GM12878 (cell line): ENCODE results near the gene CACTIN. TPM values are rescaled to one million over a fixed set of nuclear protein-coding genes. Genes with fewer than 3 reads are reported as not detected.

ENCODE experiments used
- ATAC-seq: fragments of 200-7000 bp; cut with Tn5 transposase; 3 replicates; pipeline ENCODE4 v1.9.1; 2020; ENCODE audit warnings: mild to moderate bottlenecking, moderate library complexity
- BruUV-seq: library from RNA; stranded (reverse); fragments of 400-500 nt; replicated peaks from 2 replicates; lab custom pipeline; 2021; lab: Mats Ljungman, UMichigan
- CTCF ChIA-PET: fragments of 300-600 bp; sonication (Branson Sonifier 250); formaldehyde crosslinking; extraction: SDS; loops from one replicate; lab custom pipeline; 2021; ENCODE audit warnings: inconsistent platforms; lab: Yijun Ruan, JAX
- POLR2A ChIA-PET: fragments of 350-600 bp; formaldehyde crosslinking; extraction: SDS; loops from one replicate; lab custom pipeline; 2021; ENCODE audit warnings: inconsistent platforms; lab: Charles Lee
- RAD21 ChIA-PET: fragments of 300-600 bp; sonication (Branson Sonifier 250); formaldehyde crosslinking; loops from one replicate; lab custom pipeline; 2023; ENCODE audit warnings: antibody characterized with exemption; ENCODE audit not compliant: unreplicated experiment; lab: Charles Lee
- SMC1A ChIA-PET: fragments of 300-600 bp; sonication (Branson Sonifier 250); formaldehyde crosslinking; loops from one replicate; lab custom pipeline; 2023; ENCODE audit not compliant: unreplicated experiment, uncharacterized antibody; lab: Charles Lee
- DNase-seq: peaks from one replicate; pipeline ENCODE4 v3.0.0-alpha.2; 2011; ENCODE audit warnings: low read depth, low spot score
- FAIRE-seq: peaks from 3 replicates; lab custom pipeline; 2011; peaks lifted over from hg19 to GRCh38; lab: Jason Lieb, UNC
- H2AFZ ChIP-seq: 2 replicates; pipeline ENCODE4 v1.6.0; 2011; ENCODE audit warnings: low read depth, low read length, control low read depth; ENCODE audit not compliant: control insufficient read depth
- H3K27ac ChIP-seq: 2 replicates; pipeline ENCODE4 v1.5.1; 2011; ENCODE audit warnings: control low read depth; ENCODE audit not compliant: control insufficient read depth, insufficient read depth
- H3K27me3 ChIP-seq, 2 experiments: replicated peaks in 1 of 2; 2 replicates each; pipeline versions ENCODE4 v1.6.0 to v1.6.1; 2011; ENCODE audit warnings: low read length in 1 of 2; ENCODE audit not compliant: control insufficient read depth in 2 of 2, insufficient read depth in 2 of 2
- H3K36me3 ChIP-seq, 2 experiments: 2 replicates each; pipeline ENCODE4 v1.5.1; 2011; ENCODE audit warnings: low read length in 1 of 2; ENCODE audit not compliant: control insufficient read depth in 2 of 2, insufficient read depth in 2 of 2
- H3K4me1 ChIP-seq: 2 replicates; pipeline ENCODE4 v1.6.1; 2011; ENCODE audit warnings: mild to moderate bottlenecking, low read length, moderate library complexity, mixed read lengths; ENCODE audit not compliant: control insufficient read depth, insufficient read depth
- H3K4me2 ChIP-seq: 2 replicates; pipeline ENCODE4 v1.6.0; 2011; ENCODE audit warnings: control low read depth; ENCODE audit not compliant: control insufficient read depth, insufficient read depth
- H3K4me3 ChIP-seq: fragments of 200-600 bp; sonication (generic); 2 replicates; pipeline ENCODE4 v1.5.1; 2016
- H3K79me2 ChIP-seq: 2 replicates; pipeline ENCODE4 v1.6.0; 2011; ENCODE audit warnings: low read length; ENCODE audit not compliant: control insufficient read depth, insufficient read depth
- H3K9ac ChIP-seq: 2 replicates; pipeline ENCODE4 v1.8.0; 2011; ENCODE audit warnings: low read length, control low read depth, mixed read lengths; ENCODE audit not compliant: control insufficient read depth, insufficient read depth
- H3K9me3 ChIP-seq: replicated peaks from 3 replicates; pipeline ENCODE4 v1.5.1; 2011; ENCODE audit warnings: mild to moderate bottlenecking, low read length; ENCODE audit not compliant: control insufficient read depth, insufficient read depth
- H4K20me1 ChIP-seq: 2 replicates; pipeline ENCODE4 v1.6.0; 2011; ENCODE audit not compliant: control insufficient read depth, insufficient read depth
- E2F8 ChIP-seq: fragments of 450-650 bp; IDR thresholded peaks from 2 replicates; pipeline ENCODE4 v1.6.1; 2018; ENCODE audit warnings: mild to moderate bottlenecking, low read depth, moderate library complexity; ENCODE audit not compliant: partially characterized antibody
- PAX8 ChIP-seq: fragments of 450-650 bp; IDR thresholded peaks from 2 replicates; pipeline ENCODE4 v1.6.1; 2017; ENCODE audit warnings: mild to moderate bottlenecking, moderate library complexity
- PBX3 ChIP-seq: IDR thresholded peaks from 2 replicates; pipeline ENCODE4 v1.6.1; 2011; ENCODE audit warnings: mild to moderate bottlenecking, low read depth, low read length, moderate library complexity; ENCODE audit not compliant: insufficient replicate concordance
- SIN3A ChIP-seq: IDR thresholded peaks from 2 replicates; pipeline ENCODE4 v1.6.1; 2012; ENCODE audit warnings: low read depth, low read length, improper control_type of control experiment
- SP1 ChIP-seq: IDR thresholded peaks from one replicate; pipeline ENCODE4 v1.6.1; 2011; ENCODE audit warnings: low read depth, low read length
- SREBF2 ChIP-seq: IDR thresholded peaks from 2 replicates; pipeline ENCODE4 v1.6.1; 2012; ENCODE audit warnings: mild to moderate bottlenecking, low read length
- TARDBP ChIP-seq: IDR thresholded peaks from 2 replicates; pipeline ENCODE4 v1.6.1; 2016; ENCODE audit warnings: borderline replicate concordance
- WGBS: methylation state at CpG from one replicate; pipeline ENCODE4 v1.1.6; 2016; ENCODE audit warnings: low lambda C conversion rate; ENCODE audit not compliant: insufficient replicate concordance, insufficient coverage; ENCODE audit errors: missing lambda C conversion rate; 5-methylcytosine and 5-hydroxymethylcytosine counted together
- in situ Hi-C: fragments of 300-500 bp; cut with MboI; formaldehyde crosslinking; loops from 9 replicates; pipeline ENCODE4 v1.14.3; 2018; ENCODE audit warnings: mixed read lengths
- intact Hi-C: fragments of 100-400 bp; cut with micrococcal nuclease; formaldehyde crosslinking; loops from one replicate; pipeline ENCODE4 v1.14.2; 2022; ENCODE audit not compliant: unreplicated experiment
- polyA plus RNA-seq, 11 experiments: library from polyadenylated mRNA; depleted of rRNA in 4 of 11; unstranded in 6 of 11; stranded (reverse) in 5 of 11; fragments of >200 nt; fragmentation: Nextera tagmentation in 4 of 11; fragmentation: Illumina TruSeq in 1 of 11; extraction: Ambion mirVana in 4 of 11; extraction: Trizol in 1 of 11; gene quantifications; 1 replicate in 1 of 11; 2 replicates in 10 of 11; pipeline versions ENCODE4 v1.2.1 to v1.2.3, GENCODE V29; 2011 to 2016; ENCODE audit warnings: inconsistent platforms in 2 of 11, missing spikeins in 2 of 11, low read depth in 1 of 11
- total RNA-seq, 4 experiments: library from RNA; depleted of rRNA in 3 of 4; stranded (reverse); fragments of >200 nt in 3 of 4; fragmentation: Illumina TruSeq in 1 of 4; extraction: Trizol in 1 of 4; gene quantifications; 2 replicates each; pipeline versions ENCODE4 v1.2.1 to v1.2.3, GENCODE V29; 2013 to 2021

CACTIN gene
- total and polyA plus RNA-seq, 10 of the 15 experiments (the other 5 are each of a cell fraction or from before 2014, with no cell fraction given) = 0.40 to 31.4 (median 12.5) TPM

- ChIA-PET CTCF (no interaction called here), RAD21 (no interaction called here), SMC1A (no interaction called here), POLR2A (interaction anchor here (0.5 kb wide), 1 partner anchor 47 kb away, joined by 4 read pairs; no protein-coding TSS in a partner anchor)
- FAIRE-seq = no peak
- TF ChIP-seq PBX3 = no peak
- TF ChIP-seq SREBF2 = no peak
- TF ChIP-seq TARDBP = no peak
- TF ChIP-seq SP1 = no peak
- TF ChIP-seq E2F8 = no peak
- TF ChIP-seq SIN3A = no peak
- no peak for TF ChIP-seq PAX8
- peaks cover 12% of the 10 kb centered on the region for H3K4me1 ChIP-seq
- no peaks in the 10 kb centered on the region for H3K27me3 ChIP-seq
- in situ Hi-C loops (no loop called here), intact Hi-C loops (no loop called here)
- no peaks in the 10 kb centered on the region for H4K20me1 ChIP-seq
- 65% methylated on average over 12 of the region's 12 CpGs for WGBS
- H3K36me3 ChIP-seq = no peaks in the 10 kb centered on the region
- DNase-seq = no peak
- H3K4me2 ChIP-seq = no peak overlapping the region
- no peak overlapping the region for H2AFZ ChIP-seq
- no peak overlapping the region for H3K9ac ChIP-seq
- no peaks in the 10 kb centered on the region for H3K9me3 ChIP-seq
- H3K27ac ChIP-seq = no peak overlapping the region
- no peak overlapping the region for H3K4me3 ChIP-seq
- H3K79me2 ChIP-seq = no peaks in the 10 kb centered on the region
- ATAC-seq = no peak
- no TSS peak for BruUV-seq
Measured at GRCh38 chr19:3601021-3601420, 25.6 kb downstream of the CACTIN start.
